ENCODE data around the gene UBE2G2.

The UBE2G2 gene

DNA sequence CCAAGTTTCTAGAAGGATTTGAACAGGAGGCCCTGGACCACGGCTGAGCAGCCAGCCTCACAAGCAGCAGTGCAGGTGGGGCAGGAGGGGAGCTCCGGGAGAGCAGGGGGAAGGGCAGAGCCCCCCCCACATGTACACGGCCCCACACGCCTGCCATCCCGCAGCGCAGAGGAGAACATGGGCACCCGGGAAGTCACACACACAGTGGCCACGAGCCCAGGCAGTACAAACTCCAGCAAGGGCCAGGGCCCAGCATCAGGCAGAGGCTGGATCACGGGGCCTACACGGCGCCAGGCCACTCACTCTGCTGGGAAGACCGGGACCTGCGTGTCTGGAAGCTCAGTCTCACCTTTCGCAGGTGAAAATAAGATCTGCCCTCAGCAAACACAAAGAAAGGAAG, 11.0 kb upstream of the UBE2G2 start:
- DNase-seq (ENCODE audit: insufficient read length) (no peak), FAIRE-seq (no peak)
- TF ChIP-seq TAF1 (IDR thresholded peaks at IDR 0.05; ENCODE audit: borderline replicate concordance, low read depth, low read length): no peak
- no peak for TF ChIP-seq POLR2AphosphoS5 (IDR thresholded peaks at IDR 0.05; ENCODE audit: low read depth, low read length)

DNA sequence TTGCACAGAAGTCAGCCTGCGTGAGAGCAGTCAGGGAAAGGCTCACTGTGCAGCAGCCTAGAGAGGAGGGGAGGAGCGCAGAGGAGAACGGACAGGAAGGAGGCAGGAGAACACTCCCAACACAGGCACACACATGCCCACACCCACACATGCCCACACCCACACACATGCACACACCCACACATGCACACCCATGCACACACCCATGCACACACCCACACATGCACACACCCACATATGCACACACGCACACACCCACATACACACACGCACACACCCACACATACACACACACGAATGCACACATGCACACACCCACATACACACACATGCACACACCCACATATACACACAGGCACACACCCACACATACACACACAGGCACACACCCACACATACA, 9.2 kb upstream of the UBE2G2 start:
- TF ChIP-seq POLR2AphosphoS5 (IDR thresholded peaks at IDR 0.05; ENCODE audit: low read depth, low read length): peak; percentile 55; the same call in 1 of the 2 replicates
- no peak for TF ChIP-seq TAF1 (IDR thresholded peaks at IDR 0.05; ENCODE audit: borderline replicate concordance, low read depth, low read length)
- FAIRE-seq: peak; percentile 74
- no peak for DNase-seq (ENCODE audit: insufficient read length)

DNA sequence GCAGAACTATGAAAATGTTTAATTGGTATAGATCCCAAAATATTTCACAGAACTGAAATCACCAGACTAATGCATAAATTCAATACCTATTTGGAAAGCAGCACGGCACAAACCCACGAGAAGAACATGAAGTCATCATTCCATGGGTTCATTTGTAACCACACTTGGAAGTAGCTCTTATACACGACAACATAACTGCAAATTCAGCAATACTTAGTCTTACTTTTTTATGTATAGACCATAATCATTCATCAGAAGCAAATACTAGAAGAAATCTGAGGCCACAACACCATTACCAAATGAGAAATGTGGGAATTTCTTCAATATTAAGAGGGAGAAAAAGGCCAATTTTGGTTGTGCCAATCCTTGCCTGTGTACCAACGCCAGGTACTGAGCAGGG, 4.2 kb upstream of the UBE2G2 start:
- DNase-seq (ENCODE audit: insufficient read length) (no peak), FAIRE-seq (no peak)
- TF ChIP-seq POLR2AphosphoS5 (IDR thresholded peaks at IDR 0.05; ENCODE audit: low read depth, low read length): no peak
- TF ChIP-seq TAF1 (IDR thresholded peaks at IDR 0.05; ENCODE audit: borderline replicate concordance, low read depth, low read length): no peak
- TF ChIP-seq POLR2A (IDR thresholded peaks at IDR 0.05; ENCODE audit: low read depth, low read length): no peak

DNA sequence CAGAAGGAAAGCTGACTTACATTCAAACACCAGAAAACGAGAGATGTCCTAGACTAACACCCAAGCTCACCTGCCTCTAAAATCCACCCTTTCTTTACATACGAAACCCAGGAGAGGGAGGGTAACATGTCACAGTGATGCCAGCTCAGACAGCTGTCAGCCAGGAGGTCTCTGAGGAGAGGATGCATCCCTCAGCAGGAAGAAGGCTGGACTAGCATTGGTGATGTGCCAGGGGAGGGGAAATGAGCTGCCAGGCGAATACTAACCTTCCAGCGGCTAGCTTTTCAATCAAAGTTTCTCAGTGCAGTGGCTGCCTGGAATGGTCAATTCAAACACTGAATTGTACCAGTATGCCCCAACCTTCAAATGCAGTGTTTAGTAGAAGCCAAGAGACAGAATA, 3.6 kb upstream of the UBE2G2 start:
- FAIRE-seq: no peak
- no peak for TF ChIP-seq POLR2AphosphoS5 (IDR thresholded peaks at IDR 0.05; ENCODE audit: low read depth, low read length)
- TF ChIP-seq TAF1 (IDR thresholded peaks at IDR 0.05; ENCODE audit: borderline replicate concordance, low read depth, low read length): no peak
- TF ChIP-seq POLR2A (IDR thresholded peaks at IDR 0.05; ENCODE audit: low read depth, low read length): no peak

DNA sequence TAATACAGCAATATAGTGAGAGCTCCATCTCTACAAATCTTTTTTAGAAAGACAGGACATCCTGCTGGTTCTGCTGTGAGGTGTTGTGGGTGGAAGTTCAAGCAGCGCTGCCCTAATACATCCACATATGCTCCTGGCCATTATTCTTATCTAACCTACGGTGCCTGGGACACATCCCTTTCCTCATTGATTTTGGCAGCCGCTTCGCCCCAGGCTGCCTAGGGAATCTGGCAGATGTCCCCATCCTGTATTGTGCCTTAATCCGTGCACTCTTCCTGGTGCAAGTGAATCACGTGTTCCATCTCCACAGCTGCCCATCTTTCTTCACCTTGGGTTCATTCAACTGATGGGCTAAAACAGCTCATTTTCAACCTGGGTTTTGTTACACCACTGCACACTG, 3.1 kb upstream of the UBE2G2 start:
- TF ChIP-seq POLR2AphosphoS5 (IDR thresholded peaks at IDR 0.05; ENCODE audit: low read depth, low read length) (no peak), POLR2A (IDR thresholded peaks at IDR 0.05; ENCODE audit: low read depth, low read length) (no peak)
- FAIRE-seq (no peak), DNase-seq (ENCODE audit: insufficient read length) (no peak)

More for the DNA sequence above, 3.6 kb upstream of the UBE2G2 start:
- DNase-seq (ENCODE audit: insufficient read length): no peak

DNA sequence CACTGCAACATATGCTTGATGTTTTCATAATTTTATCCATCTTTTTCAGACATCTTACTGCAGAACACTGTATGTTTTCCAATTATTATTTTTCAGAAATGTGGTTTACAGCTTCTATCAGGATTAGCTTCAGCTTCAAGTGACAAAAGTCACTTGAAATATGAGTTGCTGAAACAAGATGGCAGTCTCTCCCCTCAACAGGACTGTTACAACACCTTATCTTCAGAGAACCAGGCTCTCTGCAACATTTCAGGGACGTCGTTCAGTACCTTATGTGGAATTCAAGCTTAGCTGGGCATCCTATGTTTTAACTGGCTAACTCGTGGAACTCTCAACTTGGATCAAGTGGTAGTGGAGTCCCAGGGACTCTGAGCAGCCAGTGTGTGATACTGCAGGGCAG, 2.0 kb upstream of the UBE2G2 start:
- no peak for FAIRE-seq
- TF ChIP-seq POLR2AphosphoS5 (IDR thresholded peaks at IDR 0.05; ENCODE audit: low read depth, low read length) (no peak), TAF1 (IDR thresholded peaks at IDR 0.05; ENCODE audit: borderline replicate concordance, low read depth, low read length) (no peak), POLR2A (IDR thresholded peaks at IDR 0.05; ENCODE audit: low read depth, low read length) (no peak)
- DNase-seq (ENCODE audit: insufficient read length): no peak

DNA sequence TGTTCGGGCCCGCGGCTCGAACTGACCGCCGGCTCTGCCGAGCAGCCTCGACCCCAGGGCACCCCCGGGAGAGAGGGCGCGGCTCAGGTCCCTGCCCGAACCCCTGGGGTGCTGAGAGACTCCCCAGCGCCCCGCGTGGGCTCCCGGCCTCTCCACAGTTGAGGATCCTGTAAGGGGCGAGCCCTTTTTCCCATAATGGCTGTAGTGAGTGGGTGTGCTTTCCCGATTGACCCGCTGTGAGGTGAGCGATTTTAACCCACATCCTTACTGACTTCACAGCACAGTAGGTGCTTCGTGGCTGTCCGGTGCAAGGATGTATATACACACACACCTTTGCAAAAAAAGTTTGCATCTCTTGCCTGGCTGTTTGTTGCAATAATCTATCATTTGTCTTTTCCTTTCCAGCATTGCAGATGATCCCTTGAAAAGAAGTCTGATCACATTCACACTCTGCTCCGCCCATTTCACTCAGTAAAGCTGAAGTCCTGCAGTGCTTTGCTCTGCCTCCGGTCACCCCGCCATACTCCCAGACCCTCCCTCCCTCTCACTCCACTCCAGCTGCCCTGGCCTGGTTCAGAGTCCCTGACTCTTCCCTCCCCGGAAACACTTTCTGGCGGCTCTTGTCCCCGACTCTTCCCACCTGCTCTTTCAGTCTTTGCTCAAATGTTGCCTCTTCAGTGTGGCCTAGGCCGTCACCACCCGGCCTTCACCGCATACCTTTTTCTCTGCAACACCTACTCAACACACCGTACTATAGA, 955 bp upstream of the UBE2G2 start:
- DNase-seq (ENCODE audit: insufficient read length): peak; percentile 46
- FAIRE-seq: no peak

DNA sequence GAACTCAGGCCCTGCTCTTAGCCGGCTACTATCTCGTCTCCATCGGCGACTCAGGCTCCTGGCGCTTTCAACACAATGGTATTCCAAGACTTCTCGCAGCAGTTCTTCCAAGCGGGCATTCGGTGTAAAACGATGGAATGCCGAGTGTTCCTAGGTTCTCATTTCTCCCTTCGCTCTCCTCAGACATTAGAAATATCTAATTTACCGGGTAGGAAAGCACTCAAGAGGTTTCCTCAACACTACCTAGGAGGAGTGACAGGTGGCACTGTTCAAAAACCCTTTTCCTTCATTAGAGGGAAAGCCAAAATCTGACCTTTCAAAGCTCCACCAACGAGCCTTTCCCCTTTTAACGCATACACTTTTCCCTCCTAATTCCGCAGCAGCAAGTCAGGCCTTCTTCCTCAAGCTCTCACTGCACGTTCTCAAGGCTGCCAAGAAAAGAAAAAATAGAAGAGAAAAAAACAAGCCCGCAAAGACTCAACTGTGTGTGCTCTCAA, 601 bp downstream of the UBE2G2 start:
- FAIRE-seq (peak; percentile 62), DNase-seq (ENCODE audit: insufficient read length) (peak; percentile 50)
- no peak for TF ChIP-seq TAF1 (IDR thresholded peaks at IDR 0.05; ENCODE audit: borderline replicate concordance, low read depth, low read length)
- TF ChIP-seq POLR2AphosphoS5 (IDR thresholded peaks at IDR 0.05; ENCODE audit: low read depth, low read length): no peak
- no peak for TF ChIP-seq POLR2A (IDR thresholded peaks at IDR 0.05; ENCODE audit: low read depth, low read length)

More for the DNA sequence above, 955 bp upstream of the UBE2G2 start:
- TF ChIP-seq TAF1 (IDR thresholded peaks at IDR 0.05; ENCODE audit: borderline replicate concordance, low read depth, low read length) (no peak), POLR2A (IDR thresholded peaks at IDR 0.05; ENCODE audit: low read depth, low read length) (no peak; the same call in 1 of the 2 replicates), POLR2AphosphoS5 (IDR thresholded peaks at IDR 0.05; ENCODE audit: low read depth, low read length) (no peak; the same call in 1 of the 2 replicates)

DNA sequence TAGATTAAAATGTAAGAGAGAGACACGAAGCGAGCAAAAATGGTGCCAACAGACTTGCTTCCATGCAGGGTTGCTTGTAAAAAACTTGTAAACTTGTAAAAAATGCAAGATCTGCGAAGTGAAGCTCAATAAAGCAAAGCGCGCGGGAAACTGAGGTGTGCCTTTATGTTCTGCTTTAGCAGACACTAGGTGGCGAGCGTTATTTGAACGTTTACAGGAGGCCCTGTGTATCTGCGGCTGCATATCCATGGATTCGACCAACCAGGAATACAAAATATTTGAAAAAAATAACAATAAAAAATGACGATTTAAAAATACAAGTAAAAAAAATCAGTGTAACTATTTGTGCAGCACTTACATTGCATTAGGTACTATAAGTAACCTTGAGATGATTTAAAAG, 1.5 kb downstream of the UBE2G2 start:
- DNase-seq (ENCODE audit: insufficient read length): no peak
- FAIRE-seq: no peak

DNA sequence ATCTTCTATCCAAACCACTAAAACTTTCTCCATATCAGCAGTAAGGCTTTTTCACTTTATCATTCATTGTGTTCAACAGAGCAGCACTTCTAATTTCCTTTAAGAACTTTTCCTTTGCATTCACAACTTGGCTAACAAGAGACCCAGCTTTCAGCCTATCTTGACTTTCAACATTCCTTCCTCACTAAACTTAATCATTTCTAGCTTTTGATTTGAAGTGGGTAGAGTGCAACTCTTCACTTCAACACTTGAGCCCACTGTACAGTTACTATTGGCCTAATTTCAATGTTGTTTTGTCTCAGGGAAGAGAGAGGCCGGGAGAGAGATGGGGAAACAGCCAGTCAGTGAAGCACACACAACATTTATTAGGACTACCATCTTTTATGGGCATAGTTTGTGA, 2.0 kb downstream of the UBE2G2 start:
- no peak for DNase-seq (ENCODE audit: insufficient read length)
- no peak for FAIRE-seq
- TF ChIP-seq POLR2AphosphoS5 (IDR thresholded peaks at IDR 0.05; ENCODE audit: low read depth, low read length): no peak

More for the DNA sequence above, 1.5 kb downstream of the UBE2G2 start:
- TF ChIP-seq POLR2AphosphoS5 (IDR thresholded peaks at IDR 0.05; ENCODE audit: low read depth, low read length) (no peak), POLR2A (IDR thresholded peaks at IDR 0.05; ENCODE audit: low read depth, low read length) (no peak), TAF1 (IDR thresholded peaks at IDR 0.05; ENCODE audit: borderline replicate concordance, low read depth, low read length) (no peak)

DNA sequence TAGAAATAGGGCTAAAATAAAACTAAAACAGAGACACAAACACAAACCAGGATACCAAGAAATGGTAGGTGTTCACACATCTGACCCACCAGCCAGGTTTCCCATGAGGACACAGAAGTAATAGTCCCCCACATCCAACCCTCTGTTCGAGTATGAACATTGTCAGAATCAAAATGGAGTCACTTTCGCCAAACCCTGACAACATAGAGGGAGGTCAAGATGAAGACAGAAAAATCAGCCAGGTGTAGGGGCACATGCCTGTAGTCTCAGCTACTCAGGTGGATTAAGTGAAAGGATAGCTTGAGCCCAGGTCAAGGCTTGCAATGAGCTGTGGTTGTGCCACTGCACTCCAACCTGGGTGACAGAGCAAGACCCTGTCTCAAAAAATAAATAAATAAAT, 3.8 kb downstream of the UBE2G2 start:
- DNase-seq (ENCODE audit: insufficient read length) (no peak), FAIRE-seq (no peak)
- no peak for TF ChIP-seq POLR2AphosphoS5 (IDR thresholded peaks at IDR 0.05; ENCODE audit: low read depth, low read length)
- TF ChIP-seq TAF1 (IDR thresholded peaks at IDR 0.05; ENCODE audit: borderline replicate concordance, low read depth, low read length): no peak
- no peak for TF ChIP-seq POLR2A (IDR thresholded peaks at IDR 0.05; ENCODE audit: low read depth, low read length)

DNA sequence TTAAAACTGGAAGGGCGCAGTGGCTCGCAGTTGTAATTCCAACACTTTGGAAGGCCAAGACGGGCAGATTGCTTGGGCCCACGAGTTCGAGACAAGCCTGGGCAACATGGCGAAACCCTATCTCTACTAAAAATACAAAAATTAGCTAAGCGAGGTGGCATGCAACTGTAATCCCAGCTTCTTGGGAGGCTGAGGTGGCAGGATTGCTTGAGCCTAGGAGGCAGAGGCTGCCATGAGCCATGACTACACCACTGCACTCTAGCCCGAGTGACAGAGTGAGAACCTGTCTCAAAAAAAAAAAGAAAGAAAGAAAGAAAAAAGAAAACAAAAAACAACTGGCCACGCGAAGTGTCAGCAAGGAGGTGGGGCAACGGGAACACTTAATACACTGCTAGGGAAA, 6.3 kb downstream of the UBE2G2 start:
- TF ChIP-seq POLR2AphosphoS5 (IDR thresholded peaks at IDR 0.05; ENCODE audit: low read depth, low read length) (no peak), TAF1 (IDR thresholded peaks at IDR 0.05; ENCODE audit: borderline replicate concordance, low read depth, low read length) (no peak), POLR2A (IDR thresholded peaks at IDR 0.05; ENCODE audit: low read depth, low read length) (no peak)
- no peak for FAIRE-seq
- no peak for DNase-seq (ENCODE audit: insufficient read length)

Data from GM12892 (cell line).